Measurements from ENCODE around the gene AP4E1. TPM values are rescaled to one million over a fixed set of nuclear protein-coding genes. Genes with fewer than 3 reads are reported as not detected.

Gene AP4E1
- polyA plus RNA-seq, 1 donor (not counting 4 experiments of a cell fraction or from before 2014, with no cell fraction given) = 7.9 TPM

DNA sequence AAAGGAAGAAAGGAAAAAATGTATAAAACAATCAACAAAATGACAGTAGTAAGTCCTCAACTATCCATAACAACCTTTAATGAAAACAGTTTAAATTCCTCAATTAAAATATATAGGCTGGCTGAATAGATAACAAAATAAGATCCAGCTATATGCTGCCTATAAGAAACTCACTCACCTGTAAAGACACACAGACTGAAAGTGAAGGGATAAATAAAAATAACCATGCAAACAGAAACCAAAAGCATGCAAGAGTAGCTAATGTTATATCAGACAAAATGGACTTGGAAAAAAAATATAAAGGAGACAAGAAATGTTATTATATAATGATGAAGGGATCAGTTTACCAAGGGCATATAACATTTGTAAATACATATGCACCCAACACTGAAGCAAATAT lies 51.2 kb downstream of the AP4E1 start:
- no peak overlapping the region for H3K9ac ChIP-seq (ENCODE audit: control insufficient read depth, extremely low read depth, insufficient read depth, low read length)
- H3K9me1 ChIP-seq (ENCODE audit: control insufficient read depth, extremely low read depth, insufficient read depth, low read length) = no peaks in the 10 kb centered on the region
- H2AFZ ChIP-seq (ENCODE audit: control insufficient read depth, low read length) = no peak overlapping the region
- H3K27ac ChIP-seq (ENCODE audit: control insufficient read depth, insufficient read depth, low read length) = no peak overlapping the region
- FAIRE-seq = no peak
- TF ChIP-seq, protein P1, sequence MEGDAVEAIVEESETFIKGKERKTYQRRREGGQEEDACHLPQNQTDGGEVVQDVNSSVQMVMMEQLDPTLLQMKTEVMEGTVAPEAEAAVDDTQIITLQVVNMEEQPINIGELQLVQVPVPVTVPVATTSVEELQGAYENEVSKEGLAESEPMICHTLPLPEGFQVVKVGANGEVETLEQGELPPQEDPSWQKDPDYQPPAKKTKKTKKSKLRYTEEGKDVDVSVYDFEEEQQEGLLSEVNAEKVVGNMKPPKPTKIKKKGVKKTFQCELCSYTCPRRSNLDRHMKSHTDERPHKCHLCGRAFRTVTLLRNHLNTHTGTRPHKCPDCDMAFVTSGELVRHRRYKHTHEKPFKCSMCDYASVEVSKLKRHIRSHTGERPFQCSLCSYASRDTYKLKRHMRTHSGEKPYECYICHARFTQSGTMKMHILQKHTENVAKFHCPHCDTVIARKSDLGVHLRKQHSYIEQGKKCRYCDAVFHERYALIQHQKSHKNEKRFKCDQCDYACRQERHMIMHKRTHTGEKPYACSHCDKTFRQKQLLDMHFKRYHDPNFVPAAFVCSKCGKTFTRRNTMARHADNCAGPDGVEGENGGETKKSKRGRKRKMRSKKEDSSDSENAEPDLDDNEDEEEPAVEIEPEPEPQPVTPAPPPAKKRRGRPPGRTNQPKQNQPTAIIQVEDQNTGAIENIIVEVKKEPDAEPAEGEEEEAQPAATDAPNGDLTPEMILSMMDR (optimal IDR thresholded peaks at IDR 0.05 in 1 of 3, IDR thresholded peaks at IDR 0.05 in 1 of 3, conservative IDR thresholded peaks at IDR 0.05 in 1 of 3; ENCODE audit: extremely low read depth in 1 of 3, insufficient read depth in 2 of 3, low read length in 3 of 3) = no peak
- TF ChIP-seq EZH2 (IDR thresholded peaks at IDR 0.05; ENCODE audit: low read length) = no peak
- H3K4me2 ChIP-seq (ENCODE audit: control insufficient read depth, extremely low read depth, insufficient read depth, low read depth, low read length) = no peak overlapping the region
- peaks cover 1 to 13% of the 10 kb centered on the region in 2 experiments for H3K36me3 ChIP-seq (ENCODE audit: control insufficient read depth in 2 of 2, extremely low read depth in 1 of 2, insufficient read depth in 2 of 2, low read length in 2 of 2)
- dilution Hi-C loops (cut with MboI; ENCODE audit: extremely low pct_ligation_motif_present, low sequenced_read_pairs) = no loop called here
- H3K4me3 ChIP-seq (ENCODE audit: control insufficient read depth in 2 of 3, extremely low read depth in 1 of 3, insufficient read depth in 2 of 3, low read depth in 1 of 3, low read length in 3 of 3) = no peak overlapping the region
- H3K9me3 ChIP-seq (ENCODE audit: control insufficient read depth, low read depth, low read length) = no peaks in the 10 kb centered on the region
- H3K27me3 ChIP-seq (ENCODE audit: control insufficient read depth, extremely low read depth, insufficient read depth, low read length) = no peaks in the 10 kb centered on the region
- no peak for DNase-seq (ENCODE audit: low read depth, low spot score)
- no peaks in the 10 kb centered on the region for H4K20me1 ChIP-seq (ENCODE audit: control insufficient read depth, extremely low read depth, insufficient read depth, low read length)
- H3K4me1 ChIP-seq (ENCODE audit: control insufficient read depth, extremely low read depth, insufficient read depth, low read length) = no peaks in the 10 kb centered on the region
- peaks cover 2% of the 10 kb centered on the region for H3K79me2 ChIP-seq (ENCODE audit: control insufficient read depth, insufficient read depth, low read length)

DNA sequence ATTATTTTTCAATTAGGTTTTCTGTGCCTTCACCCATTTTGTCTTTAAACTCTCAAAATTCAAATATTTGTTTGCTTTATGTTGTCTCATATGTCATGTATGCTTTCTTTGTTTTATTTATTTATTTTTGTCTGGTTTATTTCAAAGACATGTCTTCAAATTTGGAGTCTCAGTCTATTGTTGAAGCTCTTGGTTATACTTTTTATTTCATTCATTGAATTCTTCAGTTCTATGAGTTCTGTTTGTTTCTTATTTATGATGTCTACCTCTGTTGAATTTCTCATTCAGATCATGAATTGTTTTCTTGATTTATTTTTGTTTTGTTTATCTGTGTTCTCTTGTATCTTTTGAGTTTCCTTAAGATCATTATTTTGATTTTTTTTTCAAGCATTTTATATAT lies 55.6 kb downstream of the AP4E1 start:
- Histone ChIP-seq H3K4me1 (ENCODE audit: control insufficient read depth, extremely low read depth, insufficient read depth, low read length) (no peaks in the 10 kb centered on the region), H3K9me1 (ENCODE audit: control insufficient read depth, extremely low read depth, insufficient read depth, low read length) (no peaks in the 10 kb centered on the region), H3K4me3 (ENCODE audit: control insufficient read depth in 2 of 3, extremely low read depth in 1 of 3, insufficient read depth in 2 of 3, low read depth in 1 of 3, low read length in 3 of 3) (no peak overlapping the region), H3K9ac (ENCODE audit: control insufficient read depth, extremely low read depth, insufficient read depth, low read length) (no peak overlapping the region), H3K27ac (ENCODE audit: control insufficient read depth, insufficient read depth, low read length) (no peak overlapping the region), H3K27me3 (ENCODE audit: control insufficient read depth, extremely low read depth, insufficient read depth, low read length) (no peaks in the 10 kb centered on the region), H3K36me3 (ENCODE audit: control insufficient read depth in 2 of 2, extremely low read depth in 1 of 2, insufficient read depth in 2 of 2, low read length in 2 of 2) (peaks cover 0 to 2% of the 10 kb centered on the region in 2 experiments), H3K9me3 (ENCODE audit: control insufficient read depth, low read depth, low read length) (no peaks in the 10 kb centered on the region), H4K20me1 (ENCODE audit: control insufficient read depth, extremely low read depth, insufficient read depth, low read length) (no peaks in the 10 kb centered on the region), H2AFZ (ENCODE audit: control insufficient read depth, low read length) (no peak overlapping the region), H3K79me2 (ENCODE audit: control insufficient read depth, insufficient read depth, low read length) (peaks cover 5% of the 10 kb centered on the region), H3K4me2 (ENCODE audit: control insufficient read depth, extremely low read depth, insufficient read depth, low read depth, low read length) (no peak overlapping the region)
- dilution Hi-C loops (cut with MboI; ENCODE audit: extremely low pct_ligation_motif_present, low sequenced_read_pairs) = no loop called here
- DNase-seq (ENCODE audit: low read depth, low spot score) (no peak), FAIRE-seq (no peak)
- TF ChIP-seq, protein P1 (optimal IDR thresholded peaks at IDR 0.05 in 1 of 3, IDR thresholded peaks at IDR 0.05 in 1 of 3, conservative IDR thresholded peaks at IDR 0.05 in 1 of 3; ENCODE audit: extremely low read depth in 1 of 3, insufficient read depth in 2 of 3, low read length in 3 of 3) = no peak
- TF ChIP-seq EZH2 (IDR thresholded peaks at IDR 0.05; ENCODE audit: low read length) = no peak

Measured in keratinocyte (primary cell).